ENCODE measurements around the gene MYO7A.

Gene MYO7A

GRCh38 chr11:77119531-77119936, 8.5 kb upstream of the MYO7A start:
- no peak for TF ChIP-seq CTCF (IDR thresholded peaks at IDR 0.05; ENCODE audit: insufficient read depth, missing control alignments)
- FAIRE-seq (no peak), DNase-seq (ENCODE audit: insufficient read length, low spot score) (no peak)

- no peak for TF ChIP-seq CTCF (IDR thresholded peaks at IDR 0.05; ENCODE audit: insufficient read depth, missing control alignments)
- DNase-seq (ENCODE audit: insufficient read length, low spot score) (no peak), FAIRE-seq (no peak)
Measured at GRCh38 chr11:77120571-77120970, 7.5 kb upstream of the MYO7A start.

- FAIRE-seq (no peak), DNase-seq (ENCODE audit: insufficient read length, low spot score) (no peak)
- TF ChIP-seq CTCF (IDR thresholded peaks at IDR 0.05; ENCODE audit: insufficient read depth, missing control alignments) = no peak
Measured at GRCh38 chr11:77121096-77121640, 6.9 kb upstream of the MYO7A start.

- FAIRE-seq (no peak), DNase-seq (ENCODE audit: insufficient read length, low spot score) (no peak)
- no peak for TF ChIP-seq CTCF (IDR thresholded peaks at IDR 0.05; ENCODE audit: insufficient read depth, missing control alignments)
Measured at GRCh38 chr11:77121876-77122575, 6.0 kb upstream of the MYO7A start.

GRCh38 chr11:77122576-77123212, 5.4 kb upstream of the MYO7A start:
- FAIRE-seq = no peak
- TF ChIP-seq CTCF (IDR thresholded peaks at IDR 0.05; ENCODE audit: insufficient read depth, missing control alignments) = no peak

GRCh38 chr11:77123591-77123990, 4.5 kb upstream of the MYO7A start:
- DNase-seq (ENCODE audit: insufficient read length, low spot score) = no peak
- no peak for FAIRE-seq
- no peak for TF ChIP-seq CTCF (IDR thresholded peaks at IDR 0.05; ENCODE audit: insufficient read depth, missing control alignments)

More at GRCh38 chr11:77122576-77123212, 5.4 kb upstream of the MYO7A start:
- no peak for DNase-seq (ENCODE audit: insufficient read length, low spot score)

- FAIRE-seq (no peak), DNase-seq (ENCODE audit: insufficient read length, low spot score) (no peak)
Measured at GRCh38 chr11:77124041-77124440, 4.0 kb upstream of the MYO7A start.

More at GRCh38 chr11:77124041-77124440, 4.0 kb upstream of the MYO7A start:
- no peak for TF ChIP-seq CTCF (IDR thresholded peaks at IDR 0.05; ENCODE audit: insufficient read depth, missing control alignments)

Measured in D721Med (cell line).